Fibroblast of the aortic adventitia (primary cell): ENCODE measurements around the gene SLC27A2. TPM values are rescaled to one million over a fixed set of nuclear protein-coding genes. Genes with fewer than 3 reads are reported as not detected.

ENCODE experiments used
- DNase-seq: peaks from one replicate; pipeline ENCODE4 v3.0.0-alpha.2; 2010; ENCODE audit warnings: low read depth
- H3K4me3 ChIP-seq: 2 replicates; pipeline ENCODE4 v1.5.1; 2011; ENCODE audit warnings: low read depth, mild to moderate bottlenecking, control low read depth, low read length, moderate library complexity
- CTCF ChIP-seq: IDR thresholded peaks from 2 replicates; pipeline ENCODE4 v1.5.1; 2011; ENCODE audit warnings: mild to moderate bottlenecking, low read length, control low read depth, inconsistent platforms; ENCODE audit not compliant: insufficient read depth
- total RNA-seq: library from RNA; depleted of rRNA; stranded (reverse); fragments of >200 nt; gene quantifications from 2 replicates; pipeline ENCODE4 v1.2.3, GENCODE V29; 2012; ENCODE audit warnings: low replicate concordance

The SLC27A2 gene
- total RNA-seq, 1 donor, result not detected

- TF ChIP-seq CTCF, result no peak
- DNase-seq, result no peak
- H3K4me3 ChIP-seq, result no peak overlapping the region
Observed at GRCh38 chr15:50225057-50225456, 43.1 kb downstream of the SLC27A2 start.

DNA sequence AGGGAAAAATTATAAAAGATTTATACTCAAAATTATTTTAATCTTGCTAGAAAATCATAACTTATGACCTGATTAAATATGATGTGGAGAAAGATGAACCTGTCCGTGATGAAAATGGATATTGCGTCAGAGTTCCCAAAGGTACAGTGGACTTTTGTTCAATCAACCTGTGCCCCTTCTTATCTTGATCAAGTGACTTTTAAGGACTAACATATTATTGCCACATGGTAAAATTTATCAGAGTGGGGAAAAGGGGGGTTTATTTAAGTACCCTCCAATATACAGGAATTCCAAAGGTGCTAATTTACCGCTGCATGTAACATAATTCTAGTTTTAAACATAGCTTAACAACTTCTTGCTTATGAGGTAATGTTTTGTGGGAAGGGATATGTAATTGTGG lies 43.9 kb downstream of the SLC27A2 start:
- DNase-seq, result no peak
- no peak for TF ChIP-seq CTCF
- no peak overlapping the region for H3K4me3 ChIP-seq

DNA sequence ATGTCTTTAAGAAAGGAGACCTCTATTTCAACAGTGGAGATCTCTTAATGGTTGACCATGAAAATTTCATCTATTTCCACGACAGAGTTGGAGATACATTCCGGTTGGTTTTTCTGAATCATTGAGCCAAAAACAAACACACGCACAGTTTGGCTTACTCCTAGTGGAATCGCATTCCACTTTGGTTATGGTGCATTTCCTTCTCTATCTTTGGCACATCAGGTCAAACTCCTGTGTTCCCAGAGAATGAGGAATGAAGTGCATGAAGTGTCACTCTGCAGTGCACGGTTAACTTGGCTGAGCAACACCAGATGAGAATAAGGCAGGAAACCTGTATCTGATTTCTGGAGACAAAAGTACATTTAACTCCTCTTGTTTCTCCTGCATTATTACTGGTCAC lies 45.1 kb downstream of the SLC27A2 start:
- TF ChIP-seq CTCF, result no peak
- peak; percentile 58 for DNase-seq
- H3K4me3 ChIP-seq, result no peak overlapping the region

- no peak overlapping the region for H3K4me3 ChIP-seq
- no peak for DNase-seq
- TF ChIP-seq CTCF, result no peak
Observed at GRCh38 chr15:50228866-50229265, 46.9 kb downstream of the SLC27A2 start.

GRCh38 chr15:50229336-50229735 lies 47.3 kb downstream of the SLC27A2 start:
- no peak for DNase-seq
- no peak for TF ChIP-seq CTCF
- no peak overlapping the region for H3K4me3 ChIP-seq

DNA sequence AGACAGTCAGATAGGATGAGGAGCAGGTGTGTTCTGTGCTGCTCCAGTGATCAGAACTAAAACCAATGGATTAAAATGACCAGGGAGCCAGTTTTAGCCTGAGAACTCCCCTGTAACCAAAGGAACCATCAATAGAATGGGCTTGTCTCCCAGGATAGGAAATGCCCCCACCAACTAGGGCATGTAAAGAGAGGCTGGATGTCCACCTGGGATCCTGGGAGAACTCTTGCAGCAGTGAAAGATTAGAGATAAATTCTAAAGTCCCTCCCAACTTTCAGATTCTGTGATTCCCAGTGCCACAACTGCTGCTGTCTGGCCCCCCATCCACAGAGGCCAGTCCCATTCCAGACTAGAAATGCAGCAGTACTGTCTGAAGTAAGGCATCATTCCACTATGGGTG lies 49.8 kb downstream of the SLC27A2 start:
- TF ChIP-seq CTCF, result no peak
- DNase-seq, result no peak
- H3K4me3 ChIP-seq, result no peak overlapping the region

- no peak for DNase-seq
Observed at GRCh38 chr15:50232791-50233190, 50.8 kb downstream of the SLC27A2 start.

More at GRCh38 chr15:50232791-50233190, 50.8 kb downstream of the SLC27A2 start:
- H3K4me3 ChIP-seq, result no peak overlapping the region
- TF ChIP-seq CTCF, result no peak
